Measurements from ENCODE around the gene AZGP1. TPM values are rescaled to one million over a fixed set of nuclear protein-coding genes. Genes with fewer than 3 reads are reported as not detected.

The AZGP1 gene
- polyA plus RNA-seq (2012; ENCODE audit: low read depth, missing spikeins) = not detected

DNA sequence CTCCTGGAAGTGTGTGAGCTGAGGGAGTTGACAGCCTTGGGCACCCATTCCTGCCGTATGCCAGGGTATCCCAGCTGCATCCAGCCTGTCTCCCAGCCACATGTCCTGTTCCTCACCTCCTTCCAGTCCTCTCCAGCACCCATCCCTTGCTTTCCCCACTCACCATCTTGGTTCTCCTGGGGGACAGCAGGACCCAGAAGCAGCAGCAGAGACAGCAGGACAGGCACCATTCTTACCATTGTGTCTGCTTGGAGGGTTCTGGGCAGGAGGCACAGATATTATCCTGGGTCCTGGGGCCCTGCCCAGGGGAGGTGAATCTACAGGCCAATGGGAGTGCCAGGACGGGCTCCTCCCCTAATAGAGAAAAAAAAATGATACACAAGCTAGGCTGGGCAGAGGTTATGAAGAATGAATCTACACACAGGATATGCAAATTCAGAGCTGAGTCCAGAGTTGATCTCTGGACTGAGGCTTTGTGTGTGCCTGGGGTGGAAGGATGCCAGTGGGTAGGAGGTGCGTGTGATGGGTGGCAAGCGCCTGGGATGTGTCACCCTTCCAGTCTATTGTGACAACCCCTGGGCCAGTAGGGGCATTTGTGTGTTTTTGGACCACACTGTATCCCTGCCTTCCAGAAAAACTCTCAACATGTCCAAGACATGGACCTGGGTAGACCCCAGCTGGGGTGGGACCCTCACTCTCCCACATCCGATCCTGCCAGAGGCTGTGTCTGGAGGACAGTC lies at the start of gene AZGP1:
TSS of gene AZGP1 (minus strand) at position 250 of the 740 bp plus-strand sequence. CDS start at position 239, 11 bp downstream.
- TF ChIP-seq SPI1 (IDR thresholded peaks at IDR 0.05; ENCODE audit: low read depth, low read length) = no peak
- no peak; the same call in 1 of the 2 replicates for TF ChIP-seq POU2F2 (IDR thresholded peaks at IDR 0.05; ENCODE audit: low read depth, low read length)
- no peak for TF ChIP-seq TAF1 (IDR thresholded peaks at IDR 0.05; ENCODE audit: low read depth, low read length)
- FAIRE-seq = no peak
- DNase-seq (ENCODE audit: insufficient read length, low spot score) = no peak

DNA sequence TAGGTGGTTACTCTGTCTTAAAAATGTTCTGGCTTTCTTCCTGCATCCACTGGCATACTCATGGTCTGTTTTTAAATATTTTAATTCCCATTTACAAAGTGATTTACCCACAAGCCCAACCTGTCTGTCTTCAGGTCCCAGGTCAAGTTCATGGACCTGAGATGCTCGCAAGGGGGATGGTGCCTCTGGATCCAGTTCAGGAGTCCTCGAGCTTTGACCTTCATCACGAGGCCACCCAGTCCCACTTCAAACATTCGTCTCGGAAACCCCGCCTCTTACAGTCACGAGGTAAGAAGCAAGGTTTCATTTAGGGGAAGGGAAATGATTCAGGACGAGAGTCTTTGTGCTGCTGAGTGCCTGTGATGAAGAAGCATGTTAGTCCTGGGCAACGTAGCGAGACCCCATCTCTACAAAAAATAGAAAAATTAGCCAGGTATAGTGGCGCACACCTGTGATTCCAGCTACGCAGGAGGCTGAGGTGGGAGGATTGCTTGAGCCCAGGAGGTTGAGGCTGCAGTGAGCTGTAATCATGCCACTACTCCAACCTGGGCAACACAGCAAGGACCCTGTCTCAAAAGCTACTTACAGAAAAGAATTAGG lies 48.3 kb upstream of the AZGP1 start:
- FAIRE-seq (no peak), DNase-seq (ENCODE audit: insufficient read length, low spot score) (no peak)
- no peak for TF ChIP-seq SPI1 (IDR thresholded peaks at IDR 0.05; ENCODE audit: low read depth, low read length)
- TF ChIP-seq TAF1 (IDR thresholded peaks at IDR 0.05; ENCODE audit: low read depth, low read length) = no peak
- no peak for TF ChIP-seq PAX5 (IDR thresholded peaks at IDR 0.05; ENCODE audit: insufficient read depth, low read length, severe bottlenecking)
- TF ChIP-seq POLR2A (IDR thresholded peaks at IDR 0.05; ENCODE audit: low read depth, low read length) = no peak
- TF ChIP-seq POU2F2 (IDR thresholded peaks at IDR 0.05; ENCODE audit: low read depth, low read length) = no peak
- no peak for TF ChIP-seq POLR2AphosphoS5 (IDR thresholded peaks at IDR 0.05; ENCODE audit: low read depth, low read length)

DNA sequence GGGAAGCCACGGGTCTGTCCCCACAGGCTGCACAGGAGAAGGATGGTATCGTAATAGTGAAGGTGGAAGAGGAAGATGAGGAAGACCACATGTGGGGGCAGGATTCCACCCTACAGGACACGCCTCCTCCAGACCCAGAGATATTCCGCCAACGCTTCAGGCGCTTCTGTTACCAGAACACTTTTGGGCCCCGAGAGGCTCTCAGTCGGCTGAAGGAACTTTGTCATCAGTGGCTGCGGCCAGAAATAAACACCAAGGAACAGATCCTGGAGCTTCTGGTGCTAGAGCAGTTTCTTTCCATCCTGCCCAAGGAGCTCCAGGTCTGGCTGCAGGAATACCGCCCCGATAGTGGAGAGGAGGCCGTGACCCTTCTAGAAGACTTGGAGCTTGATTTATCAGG lies 47.7 kb upstream of the AZGP1 start:
- TF ChIP-seq POLR2A (IDR thresholded peaks at IDR 0.05; ENCODE audit: low read depth, low read length) (no peak), SPI1 (IDR thresholded peaks at IDR 0.05; ENCODE audit: low read depth, low read length) (no peak), PAX5 (IDR thresholded peaks at IDR 0.05; ENCODE audit: insufficient read depth, low read length, severe bottlenecking) (no peak), POU2F2 (IDR thresholded peaks at IDR 0.05; ENCODE audit: low read depth, low read length) (no peak), POLR2AphosphoS5 (IDR thresholded peaks at IDR 0.05; ENCODE audit: low read depth, low read length) (no peak), TAF1 (IDR thresholded peaks at IDR 0.05; ENCODE audit: low read depth, low read length) (no peak)
- DNase-seq (ENCODE audit: insufficient read length, low spot score) (no peak), FAIRE-seq (no peak)

DNA sequence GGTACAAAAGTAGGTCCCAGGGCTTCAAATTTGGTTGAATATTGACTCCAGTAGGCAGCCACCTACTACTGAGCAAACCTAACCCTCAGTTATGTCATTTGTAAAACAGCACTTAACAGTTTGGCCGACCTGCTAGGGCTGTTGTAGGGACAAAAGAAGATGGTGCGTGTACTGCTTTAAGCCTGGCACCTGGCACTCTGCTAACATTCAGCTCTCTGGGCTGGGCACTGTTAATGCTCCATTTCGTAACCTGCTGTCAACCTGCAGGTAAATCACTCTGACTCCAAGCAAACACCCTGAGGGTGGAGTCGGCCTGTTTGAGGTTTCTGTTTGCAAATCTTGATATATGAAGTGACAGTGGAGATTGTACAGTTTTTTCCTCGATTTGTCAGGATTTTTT lies 46.8 kb upstream of the AZGP1 start:
- FAIRE-seq (no peak), DNase-seq (ENCODE audit: insufficient read length, low spot score) (no peak)
- TF ChIP-seq SPI1 (IDR thresholded peaks at IDR 0.05; ENCODE audit: low read depth, low read length) = no peak
- no peak for TF ChIP-seq PAX5 (IDR thresholded peaks at IDR 0.05; ENCODE audit: insufficient read depth, low read length, severe bottlenecking)
- no peak for TF ChIP-seq POLR2A (IDR thresholded peaks at IDR 0.05; ENCODE audit: low read depth, low read length)
- no peak for TF ChIP-seq POU2F2 (IDR thresholded peaks at IDR 0.05; ENCODE audit: low read depth, low read length)
- TF ChIP-seq TAF1 (IDR thresholded peaks at IDR 0.05; ENCODE audit: low read depth, low read length) = no peak

DNA sequence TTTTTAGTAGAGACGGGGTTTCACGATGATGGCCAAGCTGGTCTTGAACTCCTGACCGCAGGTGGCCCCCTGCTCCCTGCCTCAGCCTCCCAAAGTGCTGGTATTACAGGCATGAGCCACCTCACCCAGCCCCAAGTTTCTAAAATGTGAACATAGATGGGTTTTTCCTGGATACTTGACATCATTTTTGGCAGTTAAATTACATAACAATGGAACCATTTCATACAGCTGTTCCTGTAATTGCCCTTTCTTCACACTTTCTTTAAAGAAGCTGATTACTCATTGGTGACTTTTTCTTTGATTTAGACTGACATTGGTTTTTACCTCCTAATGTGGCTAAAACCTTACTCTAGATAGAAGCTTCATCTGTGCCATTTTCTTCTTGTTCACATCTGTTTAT lies 45.5 kb upstream of the AZGP1 start:
- DNase-seq (ENCODE audit: insufficient read length, low spot score) = no peak
- TF ChIP-seq POU2F2 (IDR thresholded peaks at IDR 0.05; ENCODE audit: low read depth, low read length) (no peak), SPI1 (IDR thresholded peaks at IDR 0.05; ENCODE audit: low read depth, low read length) (no peak), POLR2A (IDR thresholded peaks at IDR 0.05; ENCODE audit: low read depth, low read length) (no peak), TAF1 (IDR thresholded peaks at IDR 0.05; ENCODE audit: low read depth, low read length) (no peak), POLR2AphosphoS5 (IDR thresholded peaks at IDR 0.05; ENCODE audit: low read depth, low read length) (no peak), PAX5 (IDR thresholded peaks at IDR 0.05; ENCODE audit: insufficient read depth, low read length, severe bottlenecking) (no peak)
- FAIRE-seq = no peak

DNA sequence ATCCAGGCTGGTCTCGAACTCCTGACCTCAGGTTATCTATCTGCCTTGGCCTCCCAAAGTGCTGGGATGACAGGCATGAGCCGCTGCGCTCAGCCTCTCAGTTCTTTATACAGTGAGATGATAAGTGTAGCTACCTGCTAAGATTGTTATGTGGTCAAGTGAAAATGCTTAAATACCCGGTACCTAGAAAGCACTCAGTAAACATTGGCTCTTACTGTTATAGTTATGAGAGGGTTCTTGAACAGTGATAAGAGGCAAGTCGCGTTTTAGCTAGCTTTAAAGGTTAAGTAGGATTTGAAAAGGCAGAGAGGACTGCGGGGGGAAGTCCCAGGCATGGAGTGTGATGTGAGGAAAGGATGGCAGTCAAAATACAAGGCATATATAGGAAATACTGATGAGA lies 44.1 kb upstream of the AZGP1 start:
- FAIRE-seq = no peak
- TF ChIP-seq POLR2A (IDR thresholded peaks at IDR 0.05; ENCODE audit: low read depth, low read length) = no peak
- TF ChIP-seq SPI1 (IDR thresholded peaks at IDR 0.05; ENCODE audit: low read depth, low read length) = no peak
- DNase-seq (ENCODE audit: insufficient read length, low spot score) = no peak

DNA sequence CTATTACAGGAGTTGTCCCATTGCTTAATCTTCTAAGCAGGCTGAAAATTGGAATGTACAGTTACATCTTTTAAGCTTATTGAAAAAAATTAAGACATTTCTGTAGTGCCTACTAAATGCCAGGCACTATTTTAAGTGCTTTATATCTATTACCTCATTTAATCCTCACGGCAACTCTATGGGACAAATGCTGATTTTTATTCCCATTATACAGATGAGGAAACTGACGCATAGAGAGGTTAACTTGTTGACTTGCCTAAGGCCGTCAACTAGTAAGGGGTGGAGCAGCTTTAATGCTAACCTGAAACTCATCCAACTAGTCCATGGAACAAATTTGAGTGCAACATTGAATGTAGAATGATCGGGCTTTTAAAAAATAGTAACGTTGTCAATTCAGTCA lies 42.0 kb upstream of the AZGP1 start:
- DNase-seq (ENCODE audit: insufficient read length, low spot score) (no peak), FAIRE-seq (no peak)
- TF ChIP-seq POLR2AphosphoS5 (IDR thresholded peaks at IDR 0.05; ENCODE audit: low read depth, low read length) (no peak), POLR2A (IDR thresholded peaks at IDR 0.05; ENCODE audit: low read depth, low read length) (no peak), PAX5 (IDR thresholded peaks at IDR 0.05; ENCODE audit: insufficient read depth, low read length, severe bottlenecking) (no peak), SPI1 (IDR thresholded peaks at IDR 0.05; ENCODE audit: low read depth, low read length) (no peak), TAF1 (IDR thresholded peaks at IDR 0.05; ENCODE audit: low read depth, low read length) (no peak), POU2F2 (IDR thresholded peaks at IDR 0.05; ENCODE audit: low read depth, low read length) (no peak)

DNA sequence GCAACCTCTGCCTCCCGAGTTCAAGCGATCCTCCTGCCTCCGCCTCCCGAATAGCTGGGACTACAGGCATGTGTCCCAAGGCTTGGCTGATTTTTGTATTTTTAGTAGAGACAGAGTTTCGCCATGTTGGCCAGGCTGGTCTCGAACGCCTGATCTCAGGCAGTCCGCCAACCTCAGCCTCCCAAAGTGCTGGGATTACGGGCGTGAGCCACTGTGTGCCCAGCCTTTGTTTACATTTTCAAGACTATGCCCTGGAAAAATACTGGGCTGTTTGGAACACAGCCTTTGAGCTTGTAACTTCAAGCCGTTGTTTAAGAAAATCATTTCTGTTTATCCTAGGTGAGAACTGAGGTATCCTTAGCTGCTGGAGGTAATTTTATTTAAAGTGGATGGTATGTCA lies 41.5 kb upstream of the AZGP1 start:
- DNase-seq (ENCODE audit: insufficient read length, low spot score) = no peak
- no peak for FAIRE-seq
- TF ChIP-seq POU2F2 (IDR thresholded peaks at IDR 0.05; ENCODE audit: low read depth, low read length) (no peak), POLR2A (IDR thresholded peaks at IDR 0.05; ENCODE audit: low read depth, low read length) (no peak), SPI1 (IDR thresholded peaks at IDR 0.05; ENCODE audit: low read depth, low read length) (no peak), PAX5 (IDR thresholded peaks at IDR 0.05; ENCODE audit: insufficient read depth, low read length, severe bottlenecking) (no peak), POLR2AphosphoS5 (IDR thresholded peaks at IDR 0.05; ENCODE audit: low read depth, low read length) (no peak), TAF1 (IDR thresholded peaks at IDR 0.05; ENCODE audit: low read depth, low read length) (no peak)

DNA sequence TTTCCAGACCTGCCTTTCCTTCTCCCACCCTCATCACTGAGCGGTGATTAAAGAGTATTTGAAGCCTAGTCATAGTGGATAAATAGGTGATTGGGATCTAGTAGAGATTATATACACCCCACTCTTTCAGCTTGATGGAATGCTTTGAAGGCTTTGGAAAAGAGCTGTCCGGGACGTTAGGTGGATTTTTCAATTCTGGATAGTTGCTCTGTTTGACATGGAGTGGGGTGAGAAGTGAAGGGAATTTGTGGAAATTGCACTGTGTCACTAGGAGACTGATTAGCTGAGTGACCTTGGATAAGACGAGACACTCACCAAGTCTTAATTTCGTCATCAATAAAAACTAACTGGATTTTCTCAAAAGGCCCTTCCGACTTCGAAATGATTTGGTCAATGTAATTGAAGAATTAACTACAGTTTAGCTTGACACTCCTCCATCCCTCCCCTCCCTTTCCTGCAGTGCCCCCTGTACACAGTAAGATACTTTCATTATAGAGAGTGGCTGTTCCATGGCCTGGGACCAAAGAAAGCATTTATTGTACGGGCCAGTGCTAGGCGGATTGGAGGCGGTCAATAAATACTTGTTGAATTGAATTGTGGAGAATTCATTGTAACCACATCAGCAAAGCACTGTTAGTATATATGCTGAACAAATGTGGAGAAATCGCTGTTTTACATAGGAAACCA lies 40.5 kb upstream of the AZGP1 start:
- TF ChIP-seq POLR2A (IDR thresholded peaks at IDR 0.05; ENCODE audit: low read depth, low read length) = no peak
- no peak for TF ChIP-seq SPI1 (IDR thresholded peaks at IDR 0.05; ENCODE audit: low read depth, low read length)
- TF ChIP-seq TAF1 (IDR thresholded peaks at IDR 0.05; ENCODE audit: low read depth, low read length) = no peak
- TF ChIP-seq POLR2AphosphoS5 (IDR thresholded peaks at IDR 0.05; ENCODE audit: low read depth, low read length) = no peak
- no peak for TF ChIP-seq POU2F2 (IDR thresholded peaks at IDR 0.05; ENCODE audit: low read depth, low read length)
- no peak for TF ChIP-seq PAX5 (IDR thresholded peaks at IDR 0.05; ENCODE audit: insufficient read depth, low read length, severe bottlenecking)
- DNase-seq (ENCODE audit: insufficient read length, low spot score) = no peak
- FAIRE-seq = no peak

All from GM12891 (cell line).